Hepatocyte (in vitro differentiated cells): Measurements from ENCODE around the gene LIMS4. TPM values are rescaled to one million over a fixed set of nuclear protein-coding genes. Genes with fewer than 3 reads are reported as not detected.
"Not testable (repeated sequence)": the region's sequence is repeated elsewhere in the genome, so short reads cannot be mapped to it uniquely, and the experiment has no call there.

Experiments used
- DNase-seq: peaks from one replicate; pipeline ENCODE4 v3.0.0-alpha.2; 2016; ENCODE audit warnings: low spot score
- H2AFZ ChIP-seq: fragments of 200-600 bp; sonication (generic); 2 replicates; pipeline ENCODE4 v1.6.0; 2016; ENCODE audit warnings: antibody characterized with exemption, mild to moderate bottlenecking
- H3K27ac ChIP-seq: fragments of 200-600 bp; sonication (generic); 2 replicates; pipeline ENCODE4 v1.5.1; 2016; ENCODE audit warnings: mild to moderate bottlenecking
- H3K27me3 ChIP-seq: fragments of 200-600 bp; sonication (generic); 2 replicates; pipeline ENCODE4 v1.6.1; 2016
- H3K36me3 ChIP-seq: fragments of 200-600 bp; sonication (generic); replicated peaks from 2 replicates; pipeline ENCODE4 v1.5.1; 2016; ENCODE audit warnings: low read depth; ENCODE audit not compliant: insufficient read depth
- H3K4me1 ChIP-seq: fragments of 200-600 bp; sonication (generic); 2 replicates; pipeline ENCODE4 v1.5.1; 2016; ENCODE audit warnings: mild to moderate bottlenecking, moderate library complexity; ENCODE audit not compliant: insufficient read depth
- H3K4me2 ChIP-seq: fragments of 200-600 bp; sonication (generic); 2 replicates; pipeline ENCODE4 v1.6.0; 2016
- H3K4me3 ChIP-seq: fragments of 200-600 bp; sonication (generic); 2 replicates; pipeline ENCODE4 v1.5.1; 2016; ENCODE audit warnings: mild to moderate bottlenecking
- H3K79me2 ChIP-seq: fragments of 200-600 bp; sonication (generic); 2 replicates; pipeline ENCODE4 v1.6.0; 2017; ENCODE audit warnings: mild to moderate bottlenecking
- H3K9me2 ChIP-seq: fragments of 200-600 bp; sonication (generic); replicated peaks from 2 replicates; pipeline ENCODE4 v1.6.0; 2017; ENCODE audit warnings: mild to moderate bottlenecking; ENCODE audit not compliant: insufficient read depth
- H3K9me3 ChIP-seq: fragments of 200-600 bp; sonication (generic); 2 replicates; pipeline ENCODE4 v1.5.1; 2016; ENCODE audit warnings: low read depth, mild to moderate bottlenecking
- H4K20me1 ChIP-seq: fragments of 200-600 bp; sonication (generic); 2 replicates; pipeline ENCODE4 v1.6.0; 2016; ENCODE audit warnings: mild to moderate bottlenecking; ENCODE audit not compliant: insufficient read depth, poor library complexity, severe bottlenecking
- WGBS: methylation state at CpG from one replicate; pipeline ENCODE4 v1.1.6; 2016; ENCODE audit warnings: low lambda C conversion rate; ENCODE audit errors: missing lambda C conversion rate; 5-methylcytosine and 5-hydroxymethylcytosine counted together
- polyA plus RNA-seq: library from polyadenylated mRNA; unstranded; fragments of >200 nt; fragmentation: Nextera tagmentation; extraction: Ambion mirVana; gene quantifications from 2 replicates; pipeline ENCODE4 v1.2.1, GENCODE V29; 2016
- total RNA-seq: library from RNA; depleted of rRNA; stranded (reverse); fragments of >200 nt; gene quantifications from 2 replicates; pipeline ENCODE4 v1.2.3, GENCODE V29; 2014

The LIMS4 gene
- total and polyA plus RNA-seq, 2 experiments from 2014 or later: 0.31 to 0.90 TPM

GRCh38 chr2:110456291-110457213 is 16.1 kb downstream of the LIMS4 start:
- not testable (repeated sequence) for DNase-seq, H3K27ac ChIP-seq, H3K9me3 ChIP-seq, H2AFZ ChIP-seq, H3K9me2 ChIP-seq, H3K27me3 ChIP-seq, H3K4me3 ChIP-seq, H3K79me2 ChIP-seq, H3K4me2 ChIP-seq, H3K4me1 ChIP-seq, H4K20me1 ChIP-seq, H3K36me3 ChIP-seq
- 89% methylated on average over 1 of the region's 16 CpGs for WGBS

DNA sequence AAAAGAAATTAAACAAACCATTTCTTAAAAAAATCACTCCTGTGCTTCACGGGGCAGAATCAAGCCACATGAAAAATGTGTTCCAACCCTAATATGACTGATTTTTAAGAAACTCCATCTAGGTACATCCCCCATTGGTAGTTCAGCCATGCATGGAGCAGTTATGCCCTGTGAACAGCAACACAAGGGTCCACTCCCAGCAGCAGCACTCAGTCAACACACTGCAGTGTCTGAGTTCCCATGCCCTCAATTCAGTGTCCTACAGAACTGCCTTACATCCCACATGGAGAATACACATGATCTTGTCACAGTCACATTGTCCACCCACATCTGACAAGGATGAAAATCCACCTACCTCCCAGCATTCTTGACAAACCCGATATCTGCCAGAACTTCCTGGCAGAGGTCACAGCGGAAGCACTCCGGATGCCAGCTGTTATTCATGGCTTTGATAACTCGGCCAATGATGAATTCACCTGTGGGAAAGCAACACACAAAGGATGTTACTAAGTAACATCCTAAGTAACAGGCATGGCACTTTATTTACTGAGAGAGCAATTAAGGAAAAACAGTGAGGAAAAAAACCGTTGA is 17.4 kb downstream of the LIMS4 start:
- not testable (repeated sequence) for H3K4me3 ChIP-seq, DNase-seq, H3K4me2 ChIP-seq, H3K27ac ChIP-seq, H3K4me1 ChIP-seq, H3K79me2 ChIP-seq, H3K9me3 ChIP-seq, H3K36me3 ChIP-seq, H4K20me1 ChIP-seq, H2AFZ ChIP-seq, H3K9me2 ChIP-seq, H3K27me3 ChIP-seq
- WGBS: no CpG with 5 or more reads among the region's 6 CpGs

DNA sequence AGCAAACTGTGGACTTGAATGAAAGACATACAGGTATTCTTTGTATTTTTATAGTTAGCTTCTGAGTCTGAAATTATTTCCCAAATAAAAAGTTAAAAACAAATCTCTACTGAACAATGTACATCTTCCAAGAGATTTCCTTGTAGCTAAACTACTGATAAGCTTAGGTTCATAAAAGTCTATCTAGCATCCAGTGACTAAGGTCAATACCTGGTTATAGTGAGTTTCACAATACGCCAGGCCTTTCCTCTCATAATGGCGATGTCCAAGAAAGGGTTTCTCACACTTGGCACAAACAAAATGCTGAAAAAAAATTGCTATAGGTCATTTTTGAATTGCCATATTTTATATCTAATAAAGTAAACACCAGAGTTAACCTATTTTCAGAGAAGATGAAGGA is 21.7 kb downstream of the LIMS4 start:
- H4K20me1 ChIP-seq, H3K79me2 ChIP-seq, H3K27me3 ChIP-seq, DNase-seq, H3K9me2 ChIP-seq, H3K4me3 ChIP-seq, H3K36me3 ChIP-seq, H2AFZ ChIP-seq, H3K4me1 ChIP-seq, H3K4me2 ChIP-seq, H3K27ac ChIP-seq, H3K9me3 ChIP-seq: not testable (repeated sequence)
- no CpG with 5 or more reads among the region's 2 CpGs for WGBS

GRCh38 chr2:110449127-110449947 is 23.3 kb downstream of the LIMS4 start:
- H3K4me2 ChIP-seq, DNase-seq, H3K9me2 ChIP-seq, H3K9me3 ChIP-seq, H4K20me1 ChIP-seq, H3K79me2 ChIP-seq, H3K4me1 ChIP-seq, H2AFZ ChIP-seq, H3K4me3 ChIP-seq, H3K27ac ChIP-seq, H3K36me3 ChIP-seq, H3K27me3 ChIP-seq: not testable (repeated sequence)
- no CpG with 5 or more reads among the region's 7 CpGs for WGBS

DNA sequence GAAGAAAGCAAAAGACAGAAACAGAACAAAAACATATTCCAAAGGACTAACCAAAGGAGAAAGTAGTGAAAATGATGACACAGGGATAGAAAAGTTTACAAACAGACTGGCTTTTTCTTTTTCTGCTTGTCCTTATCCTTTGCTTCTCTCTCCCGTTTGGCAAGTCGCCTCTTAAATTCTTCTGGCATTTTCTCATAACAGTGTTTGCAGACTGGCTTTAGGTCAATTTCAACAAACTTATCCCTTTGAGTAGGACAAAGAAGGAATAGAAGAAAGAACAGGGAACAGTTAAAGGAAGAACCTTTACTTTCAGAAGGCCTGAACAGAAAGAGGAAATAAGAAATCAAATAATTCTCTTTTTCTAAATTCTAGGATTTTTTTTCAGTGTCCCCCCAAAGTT is 26.0 kb downstream of the LIMS4 start:
- DNase-seq, H3K27ac ChIP-seq, H3K4me1 ChIP-seq, H3K4me2 ChIP-seq, H3K36me3 ChIP-seq, H4K20me1 ChIP-seq, H3K9me2 ChIP-seq, H3K79me2 ChIP-seq, H3K9me3 ChIP-seq, H3K27me3 ChIP-seq, H2AFZ ChIP-seq, H3K4me3 ChIP-seq: not testable (repeated sequence)
- no CpG with 5 or more reads among the region's 2 CpGs for whole genome bisulfite sequencing

DNA sequence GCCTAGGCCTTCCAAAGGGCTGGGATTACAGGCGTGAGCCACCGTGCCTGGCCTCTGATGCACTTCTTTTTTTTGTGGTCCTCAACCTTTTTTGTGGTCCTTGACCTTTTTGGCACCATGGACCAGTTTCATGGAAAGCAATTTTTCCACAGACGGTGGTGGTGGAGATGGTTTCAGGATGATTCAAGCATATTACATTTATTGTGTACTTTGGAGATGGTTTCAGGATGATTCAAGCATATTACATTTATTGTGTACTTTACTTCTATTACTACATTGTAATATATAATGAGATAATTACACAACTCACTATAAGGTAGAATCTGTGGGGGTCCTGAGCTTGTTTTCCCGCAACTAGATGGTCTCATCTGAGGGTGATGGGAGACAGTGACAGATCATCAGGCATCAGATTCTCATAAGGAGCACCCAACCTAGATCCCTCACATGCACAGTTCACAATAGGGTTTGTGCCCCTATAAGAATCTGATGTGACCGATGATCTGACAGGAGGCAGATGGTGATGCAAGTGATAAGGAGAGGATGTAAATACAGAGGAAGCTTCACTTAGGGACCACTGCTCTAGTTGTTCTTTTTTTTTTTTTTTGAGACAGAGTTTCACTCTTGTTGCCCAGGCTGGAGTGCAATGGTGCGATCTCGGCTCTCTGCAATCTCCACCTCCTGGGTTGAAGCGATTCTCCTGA is 29.2 kb downstream of the LIMS4 start:
- not testable (repeated sequence) for H3K9me3 ChIP-seq, H3K27ac ChIP-seq, DNase-seq, H3K4me1 ChIP-seq, H3K4me2 ChIP-seq, H3K9me2 ChIP-seq, H2AFZ ChIP-seq, H3K36me3 ChIP-seq, H4K20me1 ChIP-seq, H3K79me2 ChIP-seq, H3K4me3 ChIP-seq, H3K27me3 ChIP-seq
- WGBS: no CpG with 5 or more reads among the region's 8 CpGs

- H3K4me3 ChIP-seq, H2AFZ ChIP-seq, H3K27ac ChIP-seq, H3K27me3 ChIP-seq, DNase-seq, H3K9me3 ChIP-seq, H3K36me3 ChIP-seq, H3K79me2 ChIP-seq, H3K4me2 ChIP-seq, H3K4me1 ChIP-seq, H4K20me1 ChIP-seq, H3K9me2 ChIP-seq: not testable (repeated sequence)
- WGBS: no CpG with 5 or more reads among the region's 1 CpG
Measured at GRCh38 chr2:110441905-110442304, 30.7 kb downstream of the LIMS4 start.

GRCh38 chr2:110434565-110434964 is 38.1 kb downstream of the LIMS4 start:
- not testable (repeated sequence) for H3K79me2 ChIP-seq, H4K20me1 ChIP-seq, H3K4me3 ChIP-seq, H3K27ac ChIP-seq, H3K9me2 ChIP-seq, H3K9me3 ChIP-seq, DNase-seq, H3K4me1 ChIP-seq, H3K27me3 ChIP-seq, H3K36me3 ChIP-seq, H2AFZ ChIP-seq, H3K4me2 ChIP-seq
- no CpG with 5 or more reads among the region's 6 CpGs for WGBS
